HG03520 (cell line): ENCODE data around the gene TTC28.
"Not testable (repeated sequence)": the region's sequence is repeated elsewhere in the genome, so short reads cannot be mapped to it uniquely, and the experiment has no call there.

Source experiments
- ATAC-seq: cut with Tn5 transposase; IDR thresholded peaks from one replicate; pipeline ENCODE4 v1.9.1; 2021; ENCODE audit warnings: mild to moderate bottlenecking, moderate library complexity; ENCODE audit not compliant: unreplicated experiment

TTC28 gene

GRCh38 chr22:28563636-28564035 lies 116.0 kb downstream of the TTC28 start:
- no peak for ATAC-seq

GRCh38 chr22:28562324-28562723 lies 117.3 kb downstream of the TTC28 start:
- no peak for ATAC-seq

- not testable (repeated sequence) for ATAC-seq
These were observed 118.9 kb downstream of the TTC28 start for GRCh38 chr22:28560743-28561101.

GRCh38 chr22:28560046-28560742 lies 119.4 kb downstream of the TTC28 start:
- no peak for ATAC-seq

- ATAC-seq: no peak
These were observed 122.5 kb downstream of the TTC28 start for GRCh38 chr22:28557184-28557583.

GRCh38 chr22:28553108-28553866 lies 126.4 kb downstream of the TTC28 start:
- not testable (repeated sequence) for ATAC-seq

GRCh38 chr22:28548406-28548805 lies 131.2 kb downstream of the TTC28 start:
- ATAC-seq: no peak

GRCh38 chr22:28547132-28547842 lies 132.4 kb downstream of the TTC28 start:
- no peak for ATAC-seq

- no peak for ATAC-seq
These were observed 135.2 kb downstream of the TTC28 start for GRCh38 chr22:28544431-28544868.

- no peak for ATAC-seq
These were observed 136.5 kb downstream of the TTC28 start for GRCh38 chr22:28542980-28543621.

GRCh38 chr22:28541137-28541536 lies 138.5 kb downstream of the TTC28 start:
- ATAC-seq: no peak

- ATAC-seq: no peak
These were observed 140.7 kb downstream of the TTC28 start for GRCh38 chr22:28538922-28539321.

- ATAC-seq: not testable (repeated sequence)
These were observed 149.1 kb downstream of the TTC28 start for GRCh38 chr22:28530565-28530964.

GRCh38 chr22:28529144-28529543 lies 150.5 kb downstream of the TTC28 start:
- ATAC-seq: not testable (repeated sequence)

GRCh38 chr22:28521451-28521850 lies 158.2 kb downstream of the TTC28 start:
- no peak for ATAC-seq

GRCh38 chr22:28514321-28514821 lies 165.3 kb downstream of the TTC28 start:
- ATAC-seq: no peak

GRCh38 chr22:28512387-28512786 lies 167.3 kb downstream of the TTC28 start:
- not testable (repeated sequence) for ATAC-seq

GRCh38 chr22:28507896-28508295 lies 171.7 kb downstream of the TTC28 start:
- ATAC-seq: no peak

GRCh38 chr22:28506150-28506535 lies 173.5 kb downstream of the TTC28 start:
- ATAC-seq: no peak

GRCh38 chr22:28505416-28506149 lies 174.1 kb downstream of the TTC28 start:
- ATAC-seq: no peak
